AG04449 (cell line): ENCODE data around the gene CHSY3.

Experiments
- CTCF ChIA-PET: fragments of 350-600 bp; formaldehyde crosslinking; extraction: SDS; loops from one replicate; lab custom pipeline; 2021; ENCODE audit warnings: antibody characterized with exemption; lab: Yijun Ruan, JAX
- POLR2A ChIA-PET: fragments of 400-600, 350-600 bp; formaldehyde crosslinking; extraction: SDS; loops from one replicate; lab custom pipeline; 2020; ENCODE audit warnings: antibody characterized with exemption, inconsistent platforms; lab: Yijun Ruan, JAX
- DNase-seq: peaks from one replicate; pipeline ENCODE4 v3.0.0-alpha.2; 2010; ENCODE audit warnings: low read depth, low spot score
- H3K4me3 ChIP-seq: 2 replicates; pipeline ENCODE4 v1.5.1; 2011; ENCODE audit warnings: low read depth, mild to moderate bottlenecking, control low read depth, low read length
- TF ChIP-seq, protein P1 (sequence below): IDR thresholded peaks from one replicate; pipeline ENCODE4 v1.5.1; 2011; ENCODE audit warnings: mild to moderate bottlenecking, moderate library complexity, low read length, control low read depth, inconsistent platforms; ENCODE audit not compliant: insufficient read depth; ENCODE audit errors: missing control alignments

CHSY3 gene

DNA sequence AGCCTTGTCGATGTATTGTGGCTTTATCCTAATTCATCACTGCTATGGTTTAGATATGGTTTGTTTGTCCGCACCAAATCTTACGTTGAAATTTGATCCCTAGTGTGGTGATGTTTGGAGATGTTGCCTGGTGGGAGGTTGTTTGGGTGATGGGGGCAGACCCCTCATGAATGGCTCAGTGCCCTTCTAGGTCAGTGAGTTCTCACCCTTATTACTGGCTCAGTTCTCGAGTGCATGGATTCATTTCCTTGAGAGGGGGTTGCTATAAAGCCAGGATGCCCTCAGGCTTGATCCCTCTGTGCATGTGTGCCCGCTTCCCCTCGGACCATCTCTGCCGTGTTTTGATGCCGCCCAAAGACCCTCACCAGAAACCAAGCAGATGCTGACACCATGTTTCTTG lies 114.4 kb downstream of the CHSY3 start:
- ChIA-PET POLR2A (no interaction called here), CTCF (no interaction called here)
- no peak for DNase-seq
- TF ChIP-seq, protein P1, sequence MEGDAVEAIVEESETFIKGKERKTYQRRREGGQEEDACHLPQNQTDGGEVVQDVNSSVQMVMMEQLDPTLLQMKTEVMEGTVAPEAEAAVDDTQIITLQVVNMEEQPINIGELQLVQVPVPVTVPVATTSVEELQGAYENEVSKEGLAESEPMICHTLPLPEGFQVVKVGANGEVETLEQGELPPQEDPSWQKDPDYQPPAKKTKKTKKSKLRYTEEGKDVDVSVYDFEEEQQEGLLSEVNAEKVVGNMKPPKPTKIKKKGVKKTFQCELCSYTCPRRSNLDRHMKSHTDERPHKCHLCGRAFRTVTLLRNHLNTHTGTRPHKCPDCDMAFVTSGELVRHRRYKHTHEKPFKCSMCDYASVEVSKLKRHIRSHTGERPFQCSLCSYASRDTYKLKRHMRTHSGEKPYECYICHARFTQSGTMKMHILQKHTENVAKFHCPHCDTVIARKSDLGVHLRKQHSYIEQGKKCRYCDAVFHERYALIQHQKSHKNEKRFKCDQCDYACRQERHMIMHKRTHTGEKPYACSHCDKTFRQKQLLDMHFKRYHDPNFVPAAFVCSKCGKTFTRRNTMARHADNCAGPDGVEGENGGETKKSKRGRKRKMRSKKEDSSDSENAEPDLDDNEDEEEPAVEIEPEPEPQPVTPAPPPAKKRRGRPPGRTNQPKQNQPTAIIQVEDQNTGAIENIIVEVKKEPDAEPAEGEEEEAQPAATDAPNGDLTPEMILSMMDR, result no peak
- H3K4me3 ChIP-seq, result no peak overlapping the region

DNA sequence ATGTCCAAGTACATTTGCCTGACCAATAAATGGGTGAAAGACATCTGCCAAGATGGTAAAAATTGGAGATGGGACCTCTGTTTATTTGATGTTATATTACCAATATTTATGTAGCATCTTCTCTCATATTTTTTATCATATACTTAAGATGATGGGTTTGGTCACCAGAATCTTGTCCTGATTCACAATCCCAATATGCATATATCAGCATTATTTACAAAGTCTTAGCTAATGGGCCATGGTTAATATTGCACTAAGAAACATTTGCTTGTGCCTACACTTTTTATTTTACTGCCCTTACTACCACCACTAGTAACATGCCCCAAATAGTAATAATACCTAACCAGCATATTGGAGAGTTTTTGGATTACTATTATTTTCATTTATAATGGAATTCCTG lies 116.7 kb downstream of the CHSY3 start:
- TF ChIP-seq, protein P1, result no peak
- no peak overlapping the region for H3K4me3 ChIP-seq
- DNase-seq, result no peak
- ChIA-PET POLR2A (no interaction called here), CTCF (no interaction called here)

DNA sequence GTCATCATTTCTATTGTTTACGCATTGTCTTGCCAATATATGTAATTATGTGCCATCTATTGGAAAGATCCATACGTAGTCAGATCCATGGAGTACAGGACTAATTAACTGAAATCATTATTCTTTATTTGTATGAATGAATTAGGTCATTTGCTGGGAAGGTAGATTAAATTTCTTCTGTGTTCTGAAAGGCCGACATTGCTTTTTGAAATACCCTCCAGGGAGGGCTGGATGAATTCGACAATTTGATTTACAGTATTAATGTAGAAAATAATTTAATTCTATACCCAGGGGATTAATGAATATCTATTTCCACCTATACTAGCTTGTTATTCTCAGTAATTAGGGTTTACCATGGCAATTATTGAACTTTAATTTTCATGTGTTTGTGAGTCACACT lies 117.6 kb downstream of the CHSY3 start:
- TF ChIP-seq, protein P1, result no peak
- ChIA-PET POLR2A (no interaction called here), CTCF (no interaction called here)
- DNase-seq, result no peak
- H3K4me3 ChIP-seq, result no peak overlapping the region

DNA sequence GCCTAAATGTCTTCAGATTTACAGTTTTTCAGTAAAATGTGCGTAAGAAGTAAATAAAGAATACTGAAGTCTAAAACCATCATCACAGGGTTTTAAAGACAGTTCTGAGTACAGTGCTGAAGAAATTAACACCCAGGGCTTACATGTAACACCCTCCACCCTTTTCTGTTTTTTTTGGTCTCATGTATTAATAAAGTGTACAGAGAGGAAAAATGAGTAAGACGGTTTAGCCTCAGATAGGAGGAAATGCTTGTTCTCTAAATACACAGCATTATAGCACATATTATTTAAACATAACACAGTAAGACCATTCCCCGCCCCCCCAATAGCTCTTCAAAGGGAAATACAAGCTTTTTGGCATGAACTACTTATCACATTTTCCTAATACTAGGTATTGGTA lies 119.3 kb downstream of the CHSY3 start:
- POLR2A ChIA-PET, result no interaction called here
- no peak for DNase-seq
- no peak overlapping the region for H3K4me3 ChIP-seq
- TF ChIP-seq, protein P1, result no peak
- CTCF ChIA-PET, result interaction anchor here (0.7 kb wide), 1 partner anchor 13 kb away, joined by 3 read pairs; no protein-coding TSS in a partner anchor

DNA sequence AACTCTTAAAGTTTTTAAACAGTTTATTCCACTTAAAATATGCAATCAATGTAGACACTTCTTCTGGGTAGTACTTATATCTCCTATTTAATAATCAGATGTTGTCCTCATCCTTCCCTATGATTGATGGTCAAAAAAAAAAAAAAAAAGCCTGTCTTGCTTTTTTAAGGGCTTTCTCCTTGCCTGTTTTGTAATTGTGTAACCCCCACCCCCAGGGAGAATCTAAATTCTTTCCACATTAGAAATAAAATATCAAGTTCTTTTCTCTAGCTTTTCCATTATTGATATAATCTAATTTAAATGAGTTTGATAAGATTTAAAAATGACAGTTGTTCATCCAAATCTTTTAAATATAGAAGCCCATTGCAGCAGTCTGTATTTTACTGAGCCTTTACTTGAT lies 119.7 kb downstream of the CHSY3 start:
- ChIA-PET CTCF (interaction anchor here (0.7 kb wide), 1 partner anchor 13 kb away, joined by 3 read pairs; no protein-coding TSS in a partner anchor), POLR2A (no interaction called here)
- H3K4me3 ChIP-seq, result no peak overlapping the region
- DNase-seq, result no peak
- TF ChIP-seq, protein P1, result no peak

DNA sequence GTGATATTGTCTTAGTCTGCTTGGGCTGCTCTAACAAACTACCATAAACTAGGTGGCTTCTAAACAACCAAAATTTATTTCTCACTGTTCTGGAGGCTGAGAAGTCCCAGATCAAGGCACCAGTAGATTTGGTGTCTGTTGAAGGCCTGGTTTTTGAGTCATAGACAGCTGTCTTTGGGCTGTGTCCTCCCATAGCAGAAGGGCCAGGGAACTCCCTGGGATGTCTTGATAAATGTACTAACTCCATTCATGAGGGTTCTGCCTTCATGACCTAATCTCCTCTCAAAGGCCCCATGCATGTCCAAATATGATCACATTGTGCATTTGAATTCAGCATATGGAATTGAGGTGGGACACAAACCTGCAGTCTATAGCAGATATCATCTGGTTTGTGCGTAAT lies 121.2 kb downstream of the CHSY3 start:
- ChIA-PET POLR2A (no interaction called here), CTCF (no interaction called here)
- TF ChIP-seq, protein P1, result no peak
- no peak overlapping the region for H3K4me3 ChIP-seq
- no peak for DNase-seq
